ENCODE results near the gene SPAG7. TPM values are rescaled to one million over a fixed set of nuclear protein-coding genes. Genes with fewer than 3 reads are reported as not detected.

Gene SPAG7
- total RNA-seq: 66.4 TPM

GRCh38 chr17:4967539-4968485 is at the start of gene SPAG7:
SPAG7 (minus strand) TSS chr17:4967817; CDS start chr17:4967804, 13 bp downstream.
- DNase-seq (ENCODE audit: low spot score): peak; percentile 96

DNA sequence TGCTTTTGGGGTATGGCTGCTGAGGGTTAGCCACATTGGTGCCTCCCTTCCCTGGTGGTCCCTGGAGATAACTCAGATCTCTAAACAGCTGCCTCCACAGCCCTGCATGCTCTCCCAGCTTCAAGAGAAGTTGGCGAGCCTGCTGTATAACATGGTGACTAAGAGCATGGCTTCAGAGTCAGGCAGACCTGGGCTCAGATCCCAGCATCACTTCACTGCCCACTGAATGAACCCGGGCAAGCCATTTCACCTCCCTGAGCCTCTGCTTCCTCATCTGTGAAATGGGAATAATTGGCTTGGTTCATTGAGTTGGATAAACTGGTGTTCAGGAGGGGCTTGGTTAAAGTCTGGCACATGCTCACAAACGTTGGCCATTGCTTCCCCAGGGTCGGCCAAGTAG is 46.7 kb upstream of the SPAG7 start:
- no peak for DNase-seq (ENCODE audit: low spot score)

- no peak for DNase-seq (ENCODE audit: low spot score)
Observed at GRCh38 chr17:5011928-5012327, 44.3 kb upstream of the SPAG7 start.

DNA sequence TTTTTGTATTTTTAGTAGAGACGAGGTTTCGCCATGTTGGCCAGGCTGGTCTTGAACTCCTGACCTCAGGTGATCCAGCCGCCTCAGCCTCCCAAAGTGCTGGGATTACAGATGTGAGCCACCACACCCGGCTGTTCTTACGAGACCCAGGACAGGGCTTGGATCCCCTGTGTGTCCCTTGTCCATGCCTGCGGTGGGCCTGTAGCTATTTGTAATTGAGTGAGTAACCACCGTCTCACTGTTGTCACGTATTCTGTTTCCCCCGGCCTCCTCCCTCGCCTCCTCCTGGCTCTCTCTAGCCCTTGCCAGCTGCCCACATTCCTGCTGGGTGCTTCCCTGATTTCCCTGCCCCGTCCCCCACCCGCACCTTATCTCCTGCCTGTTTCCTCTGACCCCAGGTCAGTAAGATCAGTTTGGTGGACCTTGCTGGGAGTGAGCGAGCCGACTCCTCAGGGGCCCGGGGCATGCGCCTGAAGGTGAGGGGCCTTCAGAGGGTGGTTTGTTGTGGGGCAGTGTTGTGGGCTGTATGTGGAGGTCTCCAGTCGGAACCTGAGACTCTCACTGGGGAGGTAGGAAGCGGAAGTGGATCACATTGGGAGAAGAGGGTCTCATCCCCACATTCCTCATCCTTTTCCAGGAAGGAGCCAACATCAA is 35.7 kb upstream of the SPAG7 start:
- DNase-seq (ENCODE audit: low spot score): no peak

DNA sequence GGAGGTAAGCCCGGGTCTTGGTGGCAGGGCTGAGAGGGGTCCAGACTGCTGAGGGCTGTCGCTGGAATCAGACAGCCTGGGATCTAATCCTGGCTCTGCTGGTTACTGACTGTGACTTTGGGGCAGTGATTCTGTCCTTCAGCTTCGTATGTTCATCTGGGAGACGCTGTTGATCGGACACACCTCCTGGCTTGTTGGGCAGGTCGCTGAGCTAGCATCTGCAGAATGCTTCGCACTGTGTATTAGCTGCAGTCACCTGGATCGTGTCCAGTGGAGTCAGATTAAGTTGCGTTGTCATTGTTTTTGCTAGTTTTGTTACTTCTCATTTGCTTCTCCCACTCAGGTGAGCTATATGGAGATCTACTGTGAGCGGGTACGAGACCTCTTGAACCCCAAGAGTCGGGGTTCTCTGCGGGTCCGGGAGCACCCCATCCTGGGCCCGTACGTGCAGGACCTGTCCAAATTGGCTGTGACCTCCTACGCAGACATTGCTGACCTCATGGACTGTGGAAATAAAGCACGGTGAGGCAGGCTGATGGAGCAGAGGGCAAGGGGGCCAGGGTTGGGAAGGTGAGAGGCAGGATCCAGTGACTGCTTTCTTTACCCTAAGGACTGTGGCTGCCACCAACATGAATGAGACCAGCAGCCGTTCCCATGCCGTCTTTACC is 34.6 kb upstream of the SPAG7 start:
- DNase-seq (ENCODE audit: low spot score): no peak

- DNase-seq (ENCODE audit: low spot score): peak; percentile 68
Observed at GRCh38 chr17:5000237-5000639, 32.6 kb upstream of the SPAG7 start.

GRCh38 chr17:4999430-5000093 is 31.9 kb upstream of the SPAG7 start:
- DNase-seq (ENCODE audit: low spot score): no peak

DNA sequence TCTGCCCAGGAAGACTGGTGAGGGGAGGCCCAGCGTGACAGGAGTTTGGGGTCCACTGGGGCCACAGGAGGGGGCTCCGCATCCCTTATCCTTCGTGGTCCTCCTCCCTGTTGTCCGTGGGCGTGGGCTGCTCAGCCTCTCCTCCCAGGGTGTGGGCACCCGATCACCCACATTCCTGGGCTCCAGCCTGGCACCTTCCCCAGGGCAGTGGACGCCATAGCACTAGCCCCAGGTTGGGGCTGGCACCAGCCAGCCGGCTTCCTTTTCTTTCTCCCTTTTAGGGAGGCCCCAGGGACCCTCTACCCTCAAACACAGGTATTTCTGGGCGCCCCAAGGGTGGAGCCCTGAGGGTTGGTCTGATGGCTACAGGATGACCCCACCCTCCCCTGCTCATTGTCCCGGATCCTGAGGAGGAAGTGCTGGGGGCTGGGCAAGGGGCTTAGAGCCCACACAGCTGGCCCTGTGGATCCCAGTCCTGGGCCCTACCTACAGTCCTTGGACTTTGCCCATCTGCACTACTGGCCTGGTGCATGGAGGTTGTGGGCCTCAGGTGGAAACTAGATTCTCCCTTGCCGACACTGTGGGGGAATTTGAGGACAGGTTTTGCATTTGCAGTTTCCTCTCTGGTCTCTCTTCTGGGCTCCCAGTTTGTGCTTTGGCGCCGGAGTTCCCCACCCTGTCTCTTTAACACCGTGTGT is 31.3 kb upstream of the SPAG7 start:
- peak; percentile 61 for DNase-seq (ENCODE audit: low spot score)

- DNase-seq (ENCODE audit: low spot score): no peak
Observed at GRCh38 chr17:4998027-4998731, 30.6 kb upstream of the SPAG7 start.

GRCh38 chr17:4997302-4998026 is 29.8 kb upstream of the SPAG7 start, which contains the start of the genes INCA1 and KIF1C:
INCA1 (minus strand) TSS chr17:4997522; CDS start chr17:4994437, 3,085 bp downstream.
KIF1C (plus strand) TSS chr17:4997950; CDS start chr17:5000247, 2,297 bp downstream.
- peak; percentile 95 for DNase-seq (ENCODE audit: low spot score)

DNA sequence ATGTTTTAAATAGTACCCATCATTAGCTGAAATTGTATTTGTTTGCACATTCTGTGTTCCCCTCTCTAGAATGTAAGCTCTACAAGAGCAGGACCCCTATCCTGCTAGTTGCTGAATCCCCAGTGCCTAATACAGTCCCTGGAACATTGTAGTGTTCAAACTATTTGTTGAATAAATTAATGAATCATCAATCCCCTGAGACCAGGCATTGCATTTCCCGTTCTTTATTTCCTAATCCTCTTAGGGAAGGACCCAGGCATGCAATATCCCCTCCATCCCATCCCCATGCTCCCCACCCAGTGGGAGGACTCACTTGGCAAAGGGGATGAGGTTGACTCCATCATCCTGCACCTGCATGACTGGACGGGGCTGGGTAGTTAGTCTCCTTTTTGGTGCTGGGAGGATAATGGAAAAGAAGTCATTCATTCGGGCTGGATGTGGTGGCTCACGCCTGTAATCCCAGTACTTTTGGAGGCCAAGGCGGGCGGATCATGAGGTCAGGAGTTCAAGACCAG is 26.5 kb upstream of the SPAG7 start:
- no peak for DNase-seq (ENCODE audit: low spot score)

GRCh38 chr17:4987767-4988567 is 20.4 kb upstream of the SPAG7 start:
- DNase-seq (ENCODE audit: low spot score): no peak

DNA sequence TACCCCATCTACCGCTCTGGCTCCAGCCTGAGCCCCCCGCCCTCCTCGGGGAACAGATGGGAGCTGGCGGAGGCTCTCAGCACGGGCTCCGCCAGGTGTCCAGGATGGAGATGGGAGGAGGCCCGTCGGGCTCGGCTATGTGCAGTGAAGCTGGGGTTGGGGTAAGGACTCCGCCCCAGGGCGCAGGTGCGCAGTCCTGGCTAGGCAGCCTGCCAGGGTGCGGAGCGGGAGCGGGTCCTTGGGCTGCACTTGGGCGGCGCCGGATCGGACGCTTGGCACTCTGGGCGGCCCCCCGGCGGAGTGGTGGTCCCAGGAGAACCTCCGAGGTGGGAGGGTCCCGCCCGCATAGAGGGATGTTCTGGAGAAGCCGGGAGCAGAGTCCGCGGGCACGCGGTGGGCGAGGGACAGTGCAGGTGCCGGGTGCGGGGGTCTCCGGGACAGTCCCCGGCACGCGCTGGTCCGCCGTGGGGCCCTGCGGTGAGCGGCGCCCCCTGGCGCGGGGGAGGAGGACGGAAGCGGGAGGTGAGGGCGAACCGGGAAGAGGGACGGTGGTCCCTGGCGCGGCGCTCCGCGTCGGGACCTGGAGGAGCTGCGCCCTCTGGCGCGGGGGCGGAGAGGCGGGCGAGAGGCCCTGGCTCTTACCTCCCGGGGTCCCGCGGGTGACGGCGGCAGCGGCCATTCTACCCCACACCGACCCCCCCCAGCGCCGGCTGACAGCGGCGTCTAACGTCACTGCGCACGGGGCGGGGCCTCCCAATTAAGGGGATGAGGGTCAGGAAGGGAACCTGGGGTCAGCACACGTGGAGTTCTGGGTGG is 19.5 kb upstream of the SPAG7 start, which contains the start of gene CAMTA2:
CAMTA2 (minus strand) TSS at position 725 of the 816 bp plus-strand sequence. CDS start 1,453 bp downstream, outside the sequence.
- peak; percentile 93 for DNase-seq (ENCODE audit: low spot score)

DNA sequence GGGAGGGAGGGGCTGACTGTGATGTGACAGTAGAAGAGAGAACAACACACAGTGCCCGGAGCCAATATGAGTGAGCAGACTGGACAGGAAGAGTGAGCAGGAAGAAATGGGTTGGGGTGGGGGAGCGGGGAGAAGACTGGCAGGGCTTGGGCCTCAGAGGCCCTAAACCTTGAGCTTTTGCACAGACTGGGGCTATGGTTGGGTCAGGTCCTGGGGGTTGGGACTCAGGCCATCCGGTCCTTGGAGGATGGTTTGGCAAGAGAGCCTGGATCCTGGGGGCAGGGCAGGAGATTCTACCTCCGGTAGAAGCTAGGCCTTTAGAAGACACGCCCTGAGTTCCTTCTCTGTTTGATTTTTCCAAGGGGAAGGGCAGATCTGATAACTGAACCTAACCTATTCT is 18.8 kb upstream of the SPAG7 start:
- no peak for DNase-seq (ENCODE audit: low spot score)

DNA sequence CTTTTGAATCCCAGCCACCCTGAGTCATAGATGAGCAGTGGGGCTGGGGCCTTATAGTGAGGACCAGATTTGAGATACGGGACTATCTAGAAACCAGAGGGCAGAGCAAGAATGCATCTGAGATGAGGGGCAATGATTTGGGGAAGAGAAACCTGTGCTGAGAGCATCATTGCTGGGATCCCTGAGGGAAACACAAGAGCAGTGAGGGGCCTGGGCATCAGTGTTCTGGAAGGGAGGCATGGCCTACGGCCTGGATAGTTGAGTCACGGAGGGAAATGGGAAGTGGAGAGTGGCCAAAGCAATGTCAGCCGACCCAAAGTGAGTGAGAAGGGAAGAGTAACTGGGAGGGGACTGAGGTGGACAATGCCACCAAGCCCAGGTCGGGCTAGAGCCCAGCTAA is 14.7 kb upstream of the SPAG7 start:
- DNase-seq (ENCODE audit: low spot score): no peak

DNA sequence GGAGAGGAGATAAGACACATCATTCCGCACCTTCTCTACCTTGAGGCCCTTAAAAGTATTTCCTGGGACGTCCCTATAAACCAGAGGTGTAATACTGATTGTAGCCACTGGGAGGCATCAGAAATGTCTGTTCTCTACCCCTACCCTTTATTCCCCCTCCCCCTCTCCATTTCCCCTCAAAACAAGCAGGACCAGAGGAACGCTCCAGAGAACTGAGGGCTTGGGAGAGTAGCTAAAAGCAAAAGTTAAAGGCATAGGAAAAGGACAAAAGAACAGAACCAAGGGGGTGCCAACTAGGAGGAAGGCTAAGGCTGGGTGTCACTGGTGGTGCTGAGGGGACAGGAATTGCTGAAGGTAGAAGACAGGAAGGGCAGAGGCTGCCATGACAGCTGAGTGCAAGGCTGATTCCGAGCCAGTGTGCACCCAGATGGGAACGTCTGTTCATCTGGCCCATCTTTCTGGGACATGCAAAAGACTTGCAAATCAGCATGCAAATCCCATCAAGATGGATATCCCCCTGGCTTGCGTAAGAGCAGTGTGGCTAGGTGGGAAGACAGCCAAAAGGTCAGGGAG is 13.1 kb upstream of the SPAG7 start:
- DNase-seq (ENCODE audit: low spot score): no peak

GRCh38 chr17:4978726-4979125 is 11.1 kb upstream of the SPAG7 start:
- DNase-seq (ENCODE audit: low spot score): no peak
